Activated CD8-positive, alpha-beta T cell treated with anti-CD3 and anti-CD28 coated beads for 36 hours (primary cell): Measurements from ENCODE around the gene SMYD2. TPM values are rescaled to one million over a fixed set of nuclear protein-coding genes. Genes with fewer than 3 reads are reported as not detected.
"Not testable (repeated sequence)": the region's sequence is repeated elsewhere in the genome, so short reads cannot be mapped to it uniquely, and the experiment has no call there.

Source experiments
- ATAC-seq: fragments of 200-7000 bp; cut with Tn5 transposase; one replicate; pipeline ENCODE4 v1.10.0; 2021; ENCODE audit warnings: mild to moderate bottlenecking, moderate library complexity
- CTCF ChIA-PET: fragments of 350-600 bp; sonication (Branson Sonifier 250); formaldehyde crosslinking; loops from one replicate; lab custom pipeline; 2021; ENCODE audit warnings: antibody characterized with exemption; lab: Charles Lee
- POLR2A ChIA-PET: fragments of 350-600 bp; sonication (Branson Sonifier 250); formaldehyde crosslinking; loops from one replicate; lab custom pipeline; 2021; ENCODE audit warnings: antibody characterized with exemption; lab: Charles Lee
- DNase-seq: peaks from one replicate; pipeline ENCODE4 v3.0.0-alpha.2; 2020
- H3K27ac Mint-ChIP-seq: one replicate; pipeline ENCODE4 v1.8.0; 2021; ENCODE audit warnings: mild to moderate bottlenecking, mixed read lengths
- H3K27me3 Mint-ChIP-seq: one replicate; pipeline ENCODE4 v1.8.0; 2021; ENCODE audit warnings: mixed read lengths
- H3K36me3 Mint-ChIP-seq: one replicate; pipeline ENCODE4 v1.8.0; 2021; ENCODE audit warnings: low read depth, mixed read lengths
- H3K4me1 Mint-ChIP-seq: one replicate; pipeline ENCODE4 v1.8.0; 2021; ENCODE audit warnings: low read depth, mixed read lengths
- H3K4me3 Mint-ChIP-seq: one replicate; pipeline ENCODE4 v1.8.0; 2021; ENCODE audit warnings: mild to moderate bottlenecking, moderate library complexity, mixed read lengths
- H3K9me3 Mint-ChIP-seq: one replicate; pipeline ENCODE4 v1.8.0; 2021; ENCODE audit warnings: mixed read lengths
- CTCF ChIP-seq: fragments of 200-600 bp; IDR thresholded peaks from one replicate; pipeline ENCODE4 v1.8.0; 2022; ENCODE audit warnings: antibody characterized with exemption, mild to moderate bottlenecking
- intact Hi-C: fragments of 100-400 bp; cut with micrococcal nuclease; formaldehyde crosslinking; loops from one replicate; pipeline ENCODE4 v1.10.0; 2022
- total RNA-seq, 2 experiments: library from RNA; stranded (reverse); gene quantifications; one replicate each; pipeline ENCODE4 v1.2.3, GENCODE V29; 2021

SMYD2 gene
- total RNA-seq, 2 experiments from 2014 or later = 37.4 to 40.6 TPM

- H3K4me1 Mint-ChIP-seq = peaks cover 2% of the 10 kb centered on the region
- POLR2A ChIA-PET = interaction anchor here (1.0 to 1.3 kb wide), 2 partner anchors 44 to 61 kb away, joined by 3 to 4 read pairs; no protein-coding TSS in a partner anchor
- no peaks in the 10 kb centered on the region for H3K36me3 Mint-ChIP-seq
Observed at GRCh38 chr1:214271174-214271858, 9.6 kb upstream of the SMYD2 start.

GRCh38 chr1:214271995-214272731 lies 8.8 kb upstream of the SMYD2 start:
- ATAC-seq (no peak), DNase-seq (no peak)
- Mint-ChIP-seq H3K36me3 (no peaks in the 10 kb centered on the region), H3K27ac (no peak overlapping the region), H3K9me3 (peaks cover 5% of the 10 kb centered on the region), H3K27me3 (peaks cover 8% of the 10 kb centered on the region), H3K4me3 (no peak overlapping the region), H3K4me1 (peaks cover 2% of the 10 kb centered on the region)
- ChIA-PET POLR2A (interaction anchor here (1.0 to 1.3 kb wide), 2 partner anchors 43 to 61 kb away, joined by 3 to 4 read pairs; no protein-coding TSS in a partner anchor), CTCF (interaction anchor here (1.6 to 4.9 kb wide), 4 partner anchors 11 to 60 kb away, joined by 4 to 59 read pairs (median 32); no protein-coding TSS in a partner anchor)
- TF ChIP-seq CTCF = no peak
- intact Hi-C loops = loop anchor here (10.0 kb wide), 1 partner anchor 313 kb away; no protein-coding TSS in a partner anchor

More at GRCh38 chr1:214271174-214271858, 9.6 kb upstream of the SMYD2 start:
- no peak for ATAC-seq
- Mint-ChIP-seq H3K27ac (no peak overlapping the region), H3K4me3 (no peak overlapping the region), H3K9me3 (peaks cover 5% of the 10 kb centered on the region), H3K27me3 (peaks cover 8% of the 10 kb centered on the region)
- TF ChIP-seq CTCF = no peak
- DNase-seq = peak; percentile 33
- CTCF ChIA-PET = interaction anchor here (0.8 to 4.9 kb wide), 4 partner anchors 10 to 61 kb away, joined by 3 to 59 read pairs (median 33); no protein-coding TSS in a partner anchor
- intact Hi-C loops = loop anchor here (10.0 kb wide), 1 partner anchor 313 kb away; no protein-coding TSS in a partner anchor

GRCh38 chr1:214272964-214273533 lies 7.9 kb upstream of the SMYD2 start:
- ATAC-seq (peak; percentile 39), DNase-seq (no peak)
- intact Hi-C loops = loop anchor here (10.0 kb wide), 1 partner anchor 312 kb away; no protein-coding TSS in a partner anchor
- peaks cover 5% of the 10 kb centered on the region for H3K9me3 Mint-ChIP-seq
- no peak overlapping the region for H3K27ac Mint-ChIP-seq
- no peak overlapping the region for H3K4me3 Mint-ChIP-seq
- H3K27me3 Mint-ChIP-seq = peaks cover 5% of the 10 kb centered on the region
- TF ChIP-seq CTCF = no peak
- ChIA-PET POLR2A (no interaction called here), CTCF (interaction anchor here (1.6 to 4.9 kb wide), 4 partner anchors 12 to 59 kb away, joined by 4 to 59 read pairs (median 32); no protein-coding TSS in a partner anchor)
- H3K36me3 Mint-ChIP-seq = no peaks in the 10 kb centered on the region
- H3K4me1 Mint-ChIP-seq = peaks cover 2% of the 10 kb centered on the region

- H3K4me1 Mint-ChIP-seq = peaks cover 11% of the 10 kb centered on the region
- DNase-seq, H3K9me3 Mint-ChIP-seq, H3K36me3 Mint-ChIP-seq, H3K4me3 Mint-ChIP-seq, POLR2A ChIA-PET, H3K27ac Mint-ChIP-seq, ATAC-seq, H3K27me3 Mint-ChIP-seq: not testable (repeated sequence)
- intact Hi-C loops = loop anchor here (10.0 kb wide), 1 partner anchor 309 kb away; no protein-coding TSS in a partner anchor
- CTCF ChIA-PET = interaction anchor here (1.0 to 7.2 kb wide), 3 partner anchors 15 to 57 kb away, joined by 3 to 54 read pairs (median 16); no protein-coding TSS in a partner anchor
Observed at GRCh38 chr1:214275700-214276099, 5.3 kb upstream of the SMYD2 start.

DNA sequence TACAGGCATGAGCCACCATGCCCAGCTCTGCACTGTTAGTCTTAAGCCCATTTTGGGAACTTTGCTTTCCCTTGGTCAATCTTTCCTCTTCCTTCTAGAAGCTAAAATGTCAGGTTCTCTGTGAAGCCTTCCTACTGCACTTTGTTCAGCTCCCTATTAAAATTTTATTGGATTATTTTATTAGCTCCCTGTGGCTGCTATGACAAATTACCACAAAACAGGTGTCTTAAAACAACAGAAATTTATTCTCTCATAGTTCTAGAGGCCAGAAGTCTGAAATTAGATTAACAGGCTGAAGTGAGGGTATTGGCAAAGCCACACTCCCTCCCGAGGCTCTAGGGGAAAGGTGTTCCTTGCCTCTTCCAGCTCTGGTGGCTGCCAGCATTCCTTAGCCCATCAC lies 4.2 kb upstream of the SMYD2 start:
- H3K4me1 Mint-ChIP-seq = peaks cover 11% of the 10 kb centered on the region
- peaks cover 2% of the 10 kb centered on the region for H3K27me3 Mint-ChIP-seq
- ChIA-PET POLR2A (no interaction called here), CTCF (interaction anchor here (1.2 to 7.2 kb wide), 5 partner anchors 12 to 55 kb away, joined by 3 to 54 read pairs (median 10); no protein-coding TSS in a partner anchor)
- no peak overlapping the region for H3K4me3 Mint-ChIP-seq
- intact Hi-C loops = loop anchor here (10.0 kb wide), 1 partner anchor 308 kb away; no protein-coding TSS in a partner anchor
- TF ChIP-seq CTCF = no peak
- H3K27ac Mint-ChIP-seq = no peak overlapping the region
- ATAC-seq = no peak
- peaks cover 5% of the 10 kb centered on the region for H3K9me3 Mint-ChIP-seq
- no peak for DNase-seq
- peaks cover 3% of the 10 kb centered on the region for H3K36me3 Mint-ChIP-seq
